ENCODE data around the gene PPP6R2. TPM values are rescaled to one million over a fixed set of nuclear protein-coding genes. Genes with fewer than 3 reads are reported as not detected.

Gene PPP6R2
- total RNA-seq, 1 experiment from 2014 or later, result 49.2 TPM

- Histone ChIP-seq H3K4me2 (peak within 1 kb of the TSS; percentile 29), H3K4me1 (replicated peaks; ENCODE audit: insufficient read depth) (peaks cover 17% of the 10 kb centered on the region; the same call in 1 of the 2 replicates), H3K27ac (no peak within 1 kb of the TSS), H3K79me2 (ENCODE audit: low read depth) (no peaks in the 10 kb centered on the region), H3K9me3 (ENCODE audit: insufficient read depth, low read depth) (no peaks in the 10 kb centered on the region), H3K27me3 (ENCODE audit: insufficient read depth, low read depth) (no peaks in the 10 kb centered on the region), H4K20me1 (ENCODE audit: insufficient read depth) (peaks cover 9% of the 10 kb centered on the region), H3F3A (ENCODE audit: insufficient read depth, low read depth) (peaks cover 17% of the 10 kb centered on the region), H2AFZ (no peak within 1 kb of the TSS), H3K9me2 (ENCODE audit: insufficient read depth) (no peaks in the 10 kb centered on the region), H3K36me3 (ENCODE audit: low read depth) (peaks cover 7% of the 10 kb centered on the region), H3K4me3 (no peak within 1 kb of the TSS)
- ChIA-PET POLR2A (ENCODE audit: unreplicated experiment) (no interaction called here), CTCF (no interaction called here)
- no TSS peak for BruUV-seq (replicated peaks)
- intact Hi-C loops (cut with micrococcal nuclease; ENCODE audit: unreplicated experiment), result no loop called here
- TF ChIP-seq EZH2 (IDR thresholded peaks at IDR 0.05; ENCODE audit: low read depth) (no peak), CTCF (conservative IDR thresholded peaks at IDR 0.05) (no peak)
- DNase-seq, result peak in 1 of 2 experiments; percentile 53
Measured at GRCh38 chr22:50486561-50487289, 143.6 kb downstream of the PPP6R2 start, which contains the start of gene MIOX. MIOX (plus strand) TSS chr22:50486859; CDS start chr22:50486898, 39 bp downstream.

- Histone ChIP-seq H2AFZ (no peak overlapping the region), H3K4me1 (replicated peaks; ENCODE audit: insufficient read depth) (peaks cover 13% of the 10 kb centered on the region; the same call in 1 of the 2 replicates), H3K9me3 (ENCODE audit: insufficient read depth, low read depth) (no peaks in the 10 kb centered on the region), H3K4me2 (peak overlapping the region; percentile 29; the same call in 1 of the 2 replicates), H3K4me3 (no peak overlapping the region), H3K79me2 (ENCODE audit: low read depth) (no peaks in the 10 kb centered on the region), H4K20me1 (ENCODE audit: insufficient read depth) (peaks cover 9% of the 10 kb centered on the region), H3F3A (ENCODE audit: insufficient read depth, low read depth) (peaks cover 17% of the 10 kb centered on the region), H3K27me3 (ENCODE audit: insufficient read depth, low read depth) (no peaks in the 10 kb centered on the region), H3K36me3 (ENCODE audit: low read depth) (peaks cover 7% of the 10 kb centered on the region), H3K27ac (no peak overlapping the region), H3K9me2 (ENCODE audit: insufficient read depth) (no peaks in the 10 kb centered on the region)
- BruUV-seq (replicated peaks), result no TSS peak
- ChIA-PET POLR2A (ENCODE audit: unreplicated experiment) (no interaction called here), CTCF (no interaction called here)
- intact Hi-C loops (cut with micrococcal nuclease; ENCODE audit: unreplicated experiment), result no loop called here
- TF ChIP-seq EZH2 (IDR thresholded peaks at IDR 0.05; ENCODE audit: low read depth) (no peak), CTCF (conservative IDR thresholded peaks at IDR 0.05) (no peak)
- DNase-seq, result no peak
Measured at GRCh38 chr22:50487290-50488005, 144.3 kb downstream of the PPP6R2 start.

GRCh38 chr22:50488006-50488677 is 145.0 kb downstream of the PPP6R2 start:
- Histone ChIP-seq H3K27me3 (ENCODE audit: insufficient read depth, low read depth) (no peaks in the 10 kb centered on the region), H3K9me3 (ENCODE audit: insufficient read depth, low read depth) (no peaks in the 10 kb centered on the region), H3K4me1 (replicated peaks; ENCODE audit: insufficient read depth) (0 out of 2 replicates have a peak, but pooled peaks cover 6% of the 10 kb centered on the region), H3F3A (ENCODE audit: insufficient read depth, low read depth) (peaks cover 17% of the 10 kb centered on the region), H2AFZ (no peak overlapping the region), H4K20me1 (ENCODE audit: insufficient read depth) (peaks cover 9% of the 10 kb centered on the region), H3K9me2 (ENCODE audit: insufficient read depth) (no peaks in the 10 kb centered on the region), H3K4me3 (no peak overlapping the region), H3K36me3 (ENCODE audit: low read depth) (peaks cover 3% of the 10 kb centered on the region; the same call in 1 of the 2 replicates), H3K4me2 (no peak overlapping the region), H3K27ac (no peak overlapping the region), H3K79me2 (ENCODE audit: low read depth) (no peaks in the 10 kb centered on the region)
- ChIA-PET CTCF (no interaction called here), POLR2A (ENCODE audit: unreplicated experiment) (no interaction called here)
- intact Hi-C loops (cut with micrococcal nuclease; ENCODE audit: unreplicated experiment), result no loop called here
- TF ChIP-seq CTCF (conservative IDR thresholded peaks at IDR 0.05), result no peak
- DNase-seq, result no peak
- BruUV-seq (replicated peaks), result no TSS peak
